ENCODE measurements around the gene PDIA5.

- TF ChIP-seq, protein P1, sequence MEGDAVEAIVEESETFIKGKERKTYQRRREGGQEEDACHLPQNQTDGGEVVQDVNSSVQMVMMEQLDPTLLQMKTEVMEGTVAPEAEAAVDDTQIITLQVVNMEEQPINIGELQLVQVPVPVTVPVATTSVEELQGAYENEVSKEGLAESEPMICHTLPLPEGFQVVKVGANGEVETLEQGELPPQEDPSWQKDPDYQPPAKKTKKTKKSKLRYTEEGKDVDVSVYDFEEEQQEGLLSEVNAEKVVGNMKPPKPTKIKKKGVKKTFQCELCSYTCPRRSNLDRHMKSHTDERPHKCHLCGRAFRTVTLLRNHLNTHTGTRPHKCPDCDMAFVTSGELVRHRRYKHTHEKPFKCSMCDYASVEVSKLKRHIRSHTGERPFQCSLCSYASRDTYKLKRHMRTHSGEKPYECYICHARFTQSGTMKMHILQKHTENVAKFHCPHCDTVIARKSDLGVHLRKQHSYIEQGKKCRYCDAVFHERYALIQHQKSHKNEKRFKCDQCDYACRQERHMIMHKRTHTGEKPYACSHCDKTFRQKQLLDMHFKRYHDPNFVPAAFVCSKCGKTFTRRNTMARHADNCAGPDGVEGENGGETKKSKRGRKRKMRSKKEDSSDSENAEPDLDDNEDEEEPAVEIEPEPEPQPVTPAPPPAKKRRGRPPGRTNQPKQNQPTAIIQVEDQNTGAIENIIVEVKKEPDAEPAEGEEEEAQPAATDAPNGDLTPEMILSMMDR (IDR thresholded peaks at IDR 0.05; ENCODE audit: insufficient read depth, low read length), result no peak
- TF ChIP-seq POLR2AphosphoS5 (IDR thresholded peaks at IDR 0.05; ENCODE audit: low read depth) (no peak), GABPA (IDR thresholded peaks at IDR 0.05; ENCODE audit: low read depth) (no peak), REST (IDR thresholded peaks at IDR 0.05; ENCODE audit: insufficient replicate concordance, low read depth) (no peak)
These were observed 28.1 kb upstream of the PDIA5 start for GRCh38 chr3:123038751-123039150.
